Measurements from ENCODE around the gene CNTNAP5. TPM values are rescaled to one million over a fixed set of nuclear protein-coding genes. Genes with fewer than 3 reads are reported as not detected.

The CNTNAP5 gene
- total RNA-seq, 2 experiments from 2014 or later = not detected

DNA sequence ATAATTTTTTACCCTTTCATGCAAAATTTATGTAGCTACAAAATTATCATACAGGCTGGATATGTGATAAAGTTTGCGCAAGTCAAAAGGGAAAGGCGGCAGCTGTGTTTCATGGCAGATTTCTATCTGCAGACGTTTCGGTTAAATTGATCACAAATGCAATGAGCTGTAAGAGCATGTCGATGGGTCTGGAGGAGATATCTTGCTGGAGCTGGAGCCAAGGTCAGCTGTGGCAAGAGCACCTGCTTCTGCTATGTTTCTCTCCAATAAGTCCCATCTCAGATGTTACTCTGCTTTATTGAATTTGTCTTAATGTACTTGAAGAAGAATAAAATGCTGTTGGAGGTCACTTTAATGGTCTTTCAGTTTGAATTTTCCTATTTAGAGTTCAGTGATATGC, 749.7 kb downstream of the CNTNAP5 start:
- CTCF ChIA-PET = no interaction called here

GRCh38 chr2:124776332-124776731, 751.2 kb downstream of the CNTNAP5 start:
- POLR2A ChIA-PET = no interaction called here
- DNase-seq = no peak

More for the DNA sequence above, 749.7 kb downstream of the CNTNAP5 start:
- DNase-seq (no peak), ATAC-seq (no peak)
- Mint-ChIP-seq H3K27me3 (no peaks in the 10 kb centered on the region), H3K4me1 (ENCODE audit: low read depth) (no peaks in the 10 kb centered on the region), H3K36me3 (ENCODE audit: low read depth) (no peaks in the 10 kb centered on the region), H3K27ac (no peak overlapping the region), H3K4me3 (no peak overlapping the region), H3K9me3 (peaks cover 2% of the 10 kb centered on the region)
- intact Hi-C loops (cut with micrococcal nuclease) = no loop called here
- POLR2A ChIA-PET = no interaction called here
- TF ChIP-seq, protein P1, sequence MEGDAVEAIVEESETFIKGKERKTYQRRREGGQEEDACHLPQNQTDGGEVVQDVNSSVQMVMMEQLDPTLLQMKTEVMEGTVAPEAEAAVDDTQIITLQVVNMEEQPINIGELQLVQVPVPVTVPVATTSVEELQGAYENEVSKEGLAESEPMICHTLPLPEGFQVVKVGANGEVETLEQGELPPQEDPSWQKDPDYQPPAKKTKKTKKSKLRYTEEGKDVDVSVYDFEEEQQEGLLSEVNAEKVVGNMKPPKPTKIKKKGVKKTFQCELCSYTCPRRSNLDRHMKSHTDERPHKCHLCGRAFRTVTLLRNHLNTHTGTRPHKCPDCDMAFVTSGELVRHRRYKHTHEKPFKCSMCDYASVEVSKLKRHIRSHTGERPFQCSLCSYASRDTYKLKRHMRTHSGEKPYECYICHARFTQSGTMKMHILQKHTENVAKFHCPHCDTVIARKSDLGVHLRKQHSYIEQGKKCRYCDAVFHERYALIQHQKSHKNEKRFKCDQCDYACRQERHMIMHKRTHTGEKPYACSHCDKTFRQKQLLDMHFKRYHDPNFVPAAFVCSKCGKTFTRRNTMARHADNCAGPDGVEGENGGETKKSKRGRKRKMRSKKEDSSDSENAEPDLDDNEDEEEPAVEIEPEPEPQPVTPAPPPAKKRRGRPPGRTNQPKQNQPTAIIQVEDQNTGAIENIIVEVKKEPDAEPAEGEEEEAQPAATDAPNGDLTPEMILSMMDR (IDR thresholded peaks at IDR 0.05) = no peak

GRCh38 chr2:124778076-124778475, 753.0 kb downstream of the CNTNAP5 start:
- Mint-ChIP-seq H3K4me1 (ENCODE audit: low read depth) (no peaks in the 10 kb centered on the region), H3K36me3 (ENCODE audit: low read depth) (no peaks in the 10 kb centered on the region), H3K27me3 (no peaks in the 10 kb centered on the region), H3K4me3 (no peak overlapping the region), H3K27ac (no peak overlapping the region), H3K9me3 (no peaks in the 10 kb centered on the region)
- ChIA-PET CTCF (no interaction called here), POLR2A (no interaction called here)
- TF ChIP-seq, protein P1 (IDR thresholded peaks at IDR 0.05) = no peak
- ATAC-seq (no peak), DNase-seq (no peak)
- intact Hi-C loops (cut with micrococcal nuclease) = no loop called here

More at GRCh38 chr2:124776332-124776731, 751.2 kb downstream of the CNTNAP5 start:
- intact Hi-C loops (cut with micrococcal nuclease) = no loop called here
- TF ChIP-seq, protein P1 (IDR thresholded peaks at IDR 0.05) = no peak
- Mint-ChIP-seq H3K27me3 (no peaks in the 10 kb centered on the region), H3K4me1 (ENCODE audit: low read depth) (no peaks in the 10 kb centered on the region), H3K9me3 (peaks cover 2% of the 10 kb centered on the region), H3K27ac (no peak overlapping the region), H3K36me3 (ENCODE audit: low read depth) (no peaks in the 10 kb centered on the region), H3K4me3 (no peak overlapping the region)
- ATAC-seq = no peak
- CTCF ChIA-PET = no interaction called here

DNA sequence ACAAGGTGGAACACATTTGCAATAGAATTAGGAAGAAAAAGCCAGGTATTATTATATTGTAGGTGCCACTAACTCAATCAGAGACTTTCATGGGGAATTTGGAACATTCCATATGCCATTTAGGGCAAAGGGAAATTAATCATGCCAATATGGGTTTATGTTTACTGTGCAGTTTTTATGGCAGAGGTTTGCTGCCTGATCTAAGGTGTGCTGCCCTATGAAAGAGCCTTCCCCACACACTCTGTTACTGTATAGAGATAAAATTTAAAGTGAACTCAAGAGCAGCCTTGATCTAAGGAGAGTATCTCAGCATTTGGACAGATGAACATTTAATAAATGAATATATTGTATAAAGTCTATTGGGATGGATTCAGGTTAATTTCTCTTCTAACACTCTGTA, 771.6 kb downstream of the CNTNAP5 start:
- no peaks in the 10 kb centered on the region for H3K36me3 Mint-ChIP-seq (ENCODE audit: low read depth)
- peaks cover 4% of the 10 kb centered on the region for H3K9me3 Mint-ChIP-seq
- DNase-seq (no peak), ATAC-seq (no peak)
- H3K27me3 Mint-ChIP-seq = no peaks in the 10 kb centered on the region
- TF ChIP-seq, protein P1 (IDR thresholded peaks at IDR 0.05) = no peak
- H3K27ac Mint-ChIP-seq = no peak overlapping the region
- no peak overlapping the region for H3K4me3 Mint-ChIP-seq
- CTCF ChIA-PET = no interaction called here
- no peaks in the 10 kb centered on the region for H3K4me1 Mint-ChIP-seq (ENCODE audit: low read depth)
- POLR2A ChIA-PET = no interaction called here
- intact Hi-C loops (cut with micrococcal nuclease) = no loop called here

- H3K27me3 Mint-ChIP-seq = no peaks in the 10 kb centered on the region
- H3K36me3 Mint-ChIP-seq (ENCODE audit: low read depth) = no peaks in the 10 kb centered on the region
- no peak overlapping the region for H3K27ac Mint-ChIP-seq
- ATAC-seq (no peak), DNase-seq (no peak)
- no peak overlapping the region for H3K4me3 Mint-ChIP-seq
- TF ChIP-seq, protein P1 (IDR thresholded peaks at IDR 0.05) = no peak
- ChIA-PET CTCF (no interaction called here), POLR2A (no interaction called here)
- intact Hi-C loops (cut with micrococcal nuclease) = no loop called here
- no peaks in the 10 kb centered on the region for H3K4me1 Mint-ChIP-seq (ENCODE audit: low read depth)
- H3K9me3 Mint-ChIP-seq = peaks cover 4% of the 10 kb centered on the region
Measured at GRCh38 chr2:124797049-124797448, 772.0 kb downstream of the CNTNAP5 start.

Measured in activated CD8-positive, alpha-beta T cell treated with anti-CD3 and anti-CD28 coated beads for 36 hours (primary cell).